CD4-positive, alpha-beta T cell treated with Interleukin-12 subunit alpha and Interleukin-12 subunit beta, for 1 hour (primary cell): ENCODE results near the gene RHOBTB1.

Experiments
- DNase-seq: peaks from one replicate; pipeline ENCODE4 v3.0.0-alpha.2; 2020

RHOBTB1 gene

GRCh38 chr10:60964257-60965235 lies 20.6 kb upstream of the RHOBTB1 start:
- peak; percentile 46 for DNase-seq

GRCh38 chr10:60963441-60964256 lies 19.7 kb upstream of the RHOBTB1 start:
- DNase-seq: no peak

- no peak for DNase-seq
Measured at GRCh38 chr10:60962946-60963345, 19.0 kb upstream of the RHOBTB1 start.

- no peak for DNase-seq
Measured at GRCh38 chr10:60960913-60961312, 16.9 kb upstream of the RHOBTB1 start.

GRCh38 chr10:60960031-60960430 lies 16.0 kb upstream of the RHOBTB1 start:
- no peak for DNase-seq

- no peak for DNase-seq
Measured at GRCh38 chr10:60958892-60959601, 15.1 kb upstream of the RHOBTB1 start.

GRCh38 chr10:60957667-60958221 lies 13.8 kb upstream of the RHOBTB1 start:
- no peak for DNase-seq

- no peak for DNase-seq
Measured at GRCh38 chr10:60955957-60956425, 12.0 kb upstream of the RHOBTB1 start.

- DNase-seq: no peak
Measured at GRCh38 chr10:60955316-60955715, 11.3 kb upstream of the RHOBTB1 start.

- DNase-seq: no peak
Measured at GRCh38 chr10:60954035-60954434, 10.1 kb upstream of the RHOBTB1 start.

- no peak for DNase-seq
Measured at GRCh38 chr10:60953420-60953819, 9.4 kb upstream of the RHOBTB1 start.

- no peak for DNase-seq
Measured at GRCh38 chr10:60952846-60953220, 8.8 kb upstream of the RHOBTB1 start.

- DNase-seq: no peak
Measured at GRCh38 chr10:60952067-60952845, 8.3 kb upstream of the RHOBTB1 start.

GRCh38 chr10:60951272-60951724 lies 7.3 kb upstream of the RHOBTB1 start:
- DNase-seq: no peak

GRCh38 chr10:60950300-60950699 lies 6.3 kb upstream of the RHOBTB1 start:
- DNase-seq: no peak

GRCh38 chr10:60948851-60949250 lies 4.9 kb upstream of the RHOBTB1 start:
- no peak for DNase-seq

GRCh38 chr10:60944910-60945297 lies 919 bp upstream of the RHOBTB1 start:
- DNase-seq: no peak

GRCh38 chr10:60943316-60944057 lies 498 bp downstream of the RHOBTB1 start:
- no peak for DNase-seq

GRCh38 chr10:60942788-60943315 lies 1.1 kb downstream of the RHOBTB1 start:
- no peak for DNase-seq

- no peak for DNase-seq
Measured at GRCh38 chr10:60942134-60942787, 1.7 kb downstream of the RHOBTB1 start.
